Endothelial cell of umbilical vein (primary cell): Measurements from ENCODE around the gene RNU1-2.

Experiments
- CTCF ChIP-seq, 2 donors: IDR thresholded peaks; 1 replicate in 1 of 2; 2 replicates in 1 of 2; pipeline ENCODE4 v1.5.1; 2011; ENCODE audit warnings: low read length in 2 of 2, mild to moderate bottlenecking in 2 of 2, moderate library complexity in 2 of 2, control low read depth in 1 of 2, inconsistent platforms in 1 of 2, low read depth in 1 of 2; ENCODE audit not compliant: insufficient read depth in 1 of 2; ENCODE audit errors: extremely low read depth in 1 of 2
- EZH2 ChIP-seq: IDR thresholded peaks from 2 replicates; pipeline ENCODE4 v1.6.1; 2012; ENCODE audit warnings: borderline replicate concordance, low read depth, mild to moderate bottlenecking, moderate library complexity, low read length, inconsistent platforms; ENCODE audit not compliant: severe bottlenecking
- GATA2 ChIP-seq: IDR thresholded peaks from 2 replicates; pipeline ENCODE4 v1.7.0; 2011; ENCODE audit warnings: low read depth, mild to moderate bottlenecking, moderate library complexity, mixed read lengths, low read length; ENCODE audit not compliant: insufficient read length, insufficient read depth
- MAX ChIP-seq: IDR thresholded peaks from 2 replicates; pipeline ENCODE4 v1.6.1; 2011; ENCODE audit not compliant: insufficient read depth, insufficient read length
- MYC ChIP-seq: IDR thresholded peaks from one replicate; pipeline ENCODE4 v1.6.1; 2011; ENCODE audit warnings: mild to moderate bottlenecking, low read depth, low read length
- POLR2A ChIP-seq: IDR thresholded peaks from 2 replicates; pipeline ENCODE4 v1.6.1; 2012; ENCODE audit warnings: low read depth, mild to moderate bottlenecking, control low read depth, low read length
- POLR2AphosphoS5 ChIP-seq: IDR thresholded peaks from 2 replicates; pipeline ENCODE4 v1.6.1; 2012; ENCODE audit warnings: low read depth, mild to moderate bottlenecking, control low read depth, low read length, moderate library complexity; ENCODE audit not compliant: insufficient read depth

- TF ChIP-seq CTCF (IDR thresholded peaks at IDR 0.05; ENCODE audit: extremely low read depth in 1 of 2, insufficient read depth in 1 of 2, low read depth in 1 of 2, low read length in 2 of 2): peak in 1 of 2 donors; percentile 27
- TF ChIP-seq POLR2AphosphoS5: peak; percentile 89
- peak; percentile 87 for TF ChIP-seq POLR2A
- TF ChIP-seq MYC: no peak
- peak; percentile 78 for TF ChIP-seq MAX
- TF ChIP-seq EZH2: no peak
- no peak for TF ChIP-seq GATA2
Measured at GRCh38 chr1:16913833-16914662, 18.3 kb downstream of the RNU1-2 start.
